CD4-positive, alpha-beta T cell treated with Interleukin-2 at 100 ng/mL for 4 hours (primary cell): ENCODE measurements around the gene TSSC4.

ENCODE experiments used
- DNase-seq: peaks from one replicate; pipeline ENCODE4 v3.0.0-alpha.2; 2020; ENCODE audit warnings: low spot score

The TSSC4 gene

DNA sequence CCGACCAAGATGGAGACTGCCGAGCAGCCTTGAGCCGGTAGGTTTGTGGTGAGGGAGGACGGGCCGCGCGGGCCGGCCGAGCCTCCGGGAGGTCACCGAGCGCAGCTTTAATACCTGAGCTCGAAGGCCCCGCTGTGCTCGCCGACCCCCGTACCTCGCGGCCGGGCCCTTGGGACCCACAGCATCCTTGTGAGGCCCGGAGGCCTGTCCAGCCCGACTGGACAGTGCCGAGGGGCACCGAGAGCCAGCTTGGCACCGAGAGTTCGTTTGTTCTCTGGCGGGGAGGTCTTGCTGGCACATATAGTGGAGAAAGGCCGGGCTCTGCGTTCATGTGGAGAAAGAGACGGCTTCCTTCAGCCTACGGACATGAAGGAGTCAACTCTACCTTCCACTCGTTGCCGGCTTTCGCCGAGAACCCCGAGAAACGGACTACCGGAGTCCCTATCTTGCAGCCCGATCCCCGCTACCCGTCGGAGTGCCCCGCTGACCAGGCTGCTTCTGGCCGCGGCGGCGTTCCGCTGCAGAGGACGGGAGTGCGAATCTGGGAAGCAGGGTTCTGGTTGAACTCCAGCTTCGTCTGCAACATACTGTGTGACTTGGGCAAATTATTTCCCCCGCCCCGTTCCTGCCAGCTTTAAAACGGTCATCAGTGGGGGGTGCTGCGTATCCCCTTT is 349 bp downstream of the TSSC4 start:
- DNase-seq, result no peak

DNA sequence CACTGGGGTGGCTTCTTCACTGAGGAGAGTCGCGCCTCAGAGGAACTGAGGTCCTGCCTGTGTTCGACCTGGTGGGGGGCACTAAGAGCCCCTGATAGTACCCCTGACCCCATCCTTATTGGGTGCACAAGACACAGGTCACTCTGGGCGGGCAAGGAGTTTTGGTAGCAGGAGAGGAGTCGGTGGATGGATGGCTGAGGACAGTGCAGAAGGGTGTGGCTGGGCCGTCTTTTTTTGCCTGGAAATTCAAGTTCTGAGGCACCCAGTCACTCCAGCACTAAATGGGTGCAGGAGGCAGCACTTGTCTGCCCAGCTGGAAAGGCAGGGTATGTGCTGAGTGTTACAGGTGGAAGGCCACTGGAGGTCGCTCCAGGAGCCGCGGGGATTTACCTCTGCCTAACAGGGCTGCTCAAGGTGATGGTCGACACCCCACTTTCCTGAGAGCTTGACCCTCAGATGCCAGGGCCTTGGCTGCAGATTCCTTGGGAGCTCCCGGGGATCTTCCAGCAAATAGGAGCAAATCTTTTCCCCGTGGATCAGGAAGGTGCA is 960 bp downstream of the TSSC4 start:
- DNase-seq, result no peak

GRCh38 chr11:2402106-2402505 is 1.6 kb downstream of the TSSC4 start:
- no peak for DNase-seq

DNA sequence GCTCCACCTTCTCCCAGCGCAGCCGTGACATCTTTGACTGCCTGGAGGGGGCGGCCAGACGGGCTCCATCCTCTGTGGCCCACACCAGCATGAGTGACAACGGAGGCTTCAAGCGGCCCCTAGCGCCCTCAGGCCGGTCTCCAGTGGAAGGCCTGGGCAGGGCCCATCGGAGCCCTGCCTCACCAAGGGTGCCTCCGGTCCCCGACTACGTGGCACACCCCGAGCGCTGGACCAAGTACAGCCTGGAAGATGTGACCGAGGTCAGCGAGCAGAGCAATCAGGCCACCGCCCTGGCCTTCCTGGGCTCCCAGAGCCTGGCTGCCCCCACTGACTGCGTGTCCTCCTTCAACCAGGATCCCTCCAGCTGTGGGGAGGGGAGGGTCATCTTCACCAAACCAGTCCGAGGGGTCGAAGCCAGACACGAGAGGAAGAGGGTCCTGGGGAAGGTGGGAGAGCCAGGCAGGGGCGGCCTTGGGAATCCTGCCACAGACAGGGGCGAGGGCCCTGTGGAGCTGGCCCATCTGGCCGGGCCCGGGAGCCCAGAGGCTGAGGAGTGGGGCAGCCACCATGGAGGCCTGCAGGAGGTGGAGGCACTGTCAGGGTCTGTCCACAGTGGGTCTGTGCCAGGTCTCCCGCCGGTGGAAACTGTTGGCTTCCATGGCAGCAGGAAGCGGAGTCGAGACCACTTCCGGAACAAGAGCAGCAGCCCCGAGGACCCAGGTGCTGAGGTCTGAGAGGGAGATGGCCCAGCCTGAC is 2.5 kb downstream of the TSSC4 start:
- DNase-seq, result no peak

DNA sequence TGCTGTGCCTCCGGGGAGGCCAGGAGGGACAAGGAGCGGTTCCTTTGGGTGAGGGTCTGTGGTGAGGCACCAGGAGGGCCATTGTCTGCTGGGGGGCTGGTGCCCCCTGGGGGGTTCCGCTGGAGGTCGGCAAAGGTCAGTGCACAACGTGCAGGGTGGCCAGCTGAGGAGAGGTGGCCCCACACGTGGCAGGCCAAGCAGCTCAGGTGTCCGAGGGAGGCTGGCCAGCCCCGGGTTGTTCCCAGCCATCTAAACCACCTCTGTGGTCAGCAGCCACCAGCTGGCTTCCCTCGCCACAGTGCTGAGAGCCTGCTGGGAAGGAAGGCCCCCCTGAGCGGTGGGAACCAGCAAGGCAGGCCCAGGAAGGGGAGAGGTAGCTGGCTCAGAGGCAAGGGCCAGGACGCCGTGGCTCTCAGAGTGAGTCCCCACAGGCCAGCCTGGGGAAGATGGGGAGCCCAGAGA is 4.2 kb downstream of the TSSC4 start:
- DNase-seq, result no peak

DNA sequence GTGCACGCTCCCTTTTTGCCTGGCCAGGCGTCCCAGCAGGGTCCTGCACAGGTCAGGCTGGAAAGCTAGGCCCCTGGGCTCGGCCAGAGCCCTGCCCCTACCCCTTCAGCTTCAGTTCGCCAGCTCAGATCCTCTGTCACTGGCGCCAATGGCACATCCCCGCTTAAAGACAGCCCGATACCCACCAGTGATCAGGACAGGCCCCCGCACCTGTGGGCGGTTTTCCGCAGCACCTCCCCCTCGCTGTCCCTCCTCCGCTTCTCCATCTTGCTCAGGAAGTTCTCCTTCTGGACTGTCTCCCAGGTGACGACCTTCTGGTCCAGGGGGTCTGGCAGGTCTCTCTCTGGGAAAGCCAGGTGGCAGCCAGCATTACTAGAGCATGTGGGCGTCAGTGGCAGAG is 5.9 kb downstream of the TSSC4 start:
- DNase-seq, result no peak

GRCh38 chr11:2406878-2407410 is 6.4 kb downstream of the TSSC4 start:
- no peak for DNase-seq

DNA sequence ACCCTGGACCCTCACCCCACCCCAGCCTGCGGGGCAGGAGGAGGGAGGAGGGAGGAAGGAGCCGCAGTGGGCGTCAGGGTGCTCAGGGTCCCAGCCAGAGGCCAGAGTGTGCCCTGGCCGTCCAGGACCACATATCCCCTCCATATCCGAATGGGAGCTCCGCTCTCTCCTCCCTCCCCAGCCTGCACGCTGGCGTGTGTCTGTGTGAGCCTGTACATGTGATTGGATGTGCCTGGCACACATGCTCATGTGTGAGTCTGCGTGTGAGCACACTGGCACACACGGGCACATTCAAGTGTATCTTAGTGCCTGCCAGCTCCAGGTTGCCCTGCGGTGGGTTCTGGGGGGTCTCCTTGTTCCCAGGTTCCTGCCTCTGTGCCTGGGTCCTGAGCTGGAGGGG is 8.1 kb downstream of the TSSC4 start:
- DNase-seq, result no peak

- no peak for DNase-seq
Measured at GRCh38 chr11:2409126-2409525, 8.6 kb downstream of the TSSC4 start.

GRCh38 chr11:2409611-2410468 is 9.3 kb downstream of the TSSC4 start:
- no peak for DNase-seq

GRCh38 chr11:2410616-2411015 is 10.1 kb downstream of the TSSC4 start:
- no peak for DNase-seq

GRCh38 chr11:2411446-2412305 is 11.1 kb downstream of the TSSC4 start:
- DNase-seq, result no peak

- no peak for DNase-seq
Measured at GRCh38 chr11:2412323-2412722, 11.8 kb downstream of the TSSC4 start.

DNA sequence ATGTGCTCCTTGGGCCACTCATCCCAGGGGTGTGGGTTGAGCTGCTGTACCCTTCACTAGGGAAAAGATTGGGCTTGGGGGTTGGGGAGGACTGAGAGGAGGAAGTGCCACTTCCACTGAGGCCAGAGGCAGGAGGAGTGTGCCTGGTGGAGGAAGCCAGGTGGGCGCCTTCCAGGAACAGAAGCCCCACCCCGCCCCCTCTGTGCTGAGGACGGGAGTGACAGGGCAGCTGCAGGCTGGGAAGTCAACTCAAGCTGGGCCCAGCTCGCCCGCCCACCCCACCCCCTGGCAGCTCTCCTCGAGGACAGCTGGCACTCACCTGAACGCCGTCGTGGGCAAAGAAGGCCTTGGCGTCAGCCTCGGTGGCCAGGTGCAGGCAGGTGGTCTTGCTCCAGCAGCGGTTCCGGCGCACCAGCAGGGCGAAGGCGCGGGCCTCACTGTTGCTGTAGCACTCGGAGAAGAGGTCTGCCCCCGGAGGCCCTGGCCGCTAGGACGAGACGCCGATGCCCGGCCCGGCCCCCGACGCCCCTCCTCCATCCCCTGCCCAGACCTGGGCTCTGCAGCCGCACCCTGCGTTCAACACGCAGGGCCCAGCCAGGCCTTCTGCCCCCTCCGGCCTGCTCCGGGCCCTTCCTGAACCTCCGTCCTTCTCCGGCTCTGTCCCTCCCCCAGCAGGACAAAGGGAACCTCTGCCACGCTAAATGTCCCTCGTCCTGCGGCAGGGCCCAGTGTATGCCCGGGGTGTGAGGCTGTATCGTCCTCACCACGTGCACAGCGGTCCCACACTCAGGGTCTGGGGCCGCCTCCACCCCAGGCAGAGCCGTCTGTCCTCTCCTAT is 13.4 kb downstream of the TSSC4 start:
- no peak for DNase-seq

- DNase-seq, result no peak
Measured at GRCh38 chr11:2414616-2415015, 14.1 kb downstream of the TSSC4 start.

DNA sequence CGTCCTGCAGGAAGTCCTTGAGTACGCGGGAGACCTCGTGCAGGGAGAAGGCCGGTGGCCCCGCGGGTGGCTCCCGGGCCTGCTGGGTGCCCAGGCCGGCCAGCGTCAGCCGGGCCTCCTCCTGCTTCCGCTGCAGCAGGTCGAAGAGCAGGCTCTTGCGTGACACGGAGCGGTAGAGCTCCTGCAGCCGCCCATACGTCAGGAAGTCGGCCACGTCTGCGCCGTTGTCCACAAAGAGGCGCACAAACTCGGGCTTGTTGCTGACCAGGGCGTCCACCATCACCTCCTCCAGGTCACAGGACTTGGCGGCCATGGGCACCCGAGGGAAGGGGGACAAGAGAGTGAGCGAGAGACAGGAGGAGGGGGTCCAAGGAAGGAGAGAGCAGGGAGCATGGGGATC is 14.6 kb downstream of the TSSC4 start:
- no peak for DNase-seq

DNA sequence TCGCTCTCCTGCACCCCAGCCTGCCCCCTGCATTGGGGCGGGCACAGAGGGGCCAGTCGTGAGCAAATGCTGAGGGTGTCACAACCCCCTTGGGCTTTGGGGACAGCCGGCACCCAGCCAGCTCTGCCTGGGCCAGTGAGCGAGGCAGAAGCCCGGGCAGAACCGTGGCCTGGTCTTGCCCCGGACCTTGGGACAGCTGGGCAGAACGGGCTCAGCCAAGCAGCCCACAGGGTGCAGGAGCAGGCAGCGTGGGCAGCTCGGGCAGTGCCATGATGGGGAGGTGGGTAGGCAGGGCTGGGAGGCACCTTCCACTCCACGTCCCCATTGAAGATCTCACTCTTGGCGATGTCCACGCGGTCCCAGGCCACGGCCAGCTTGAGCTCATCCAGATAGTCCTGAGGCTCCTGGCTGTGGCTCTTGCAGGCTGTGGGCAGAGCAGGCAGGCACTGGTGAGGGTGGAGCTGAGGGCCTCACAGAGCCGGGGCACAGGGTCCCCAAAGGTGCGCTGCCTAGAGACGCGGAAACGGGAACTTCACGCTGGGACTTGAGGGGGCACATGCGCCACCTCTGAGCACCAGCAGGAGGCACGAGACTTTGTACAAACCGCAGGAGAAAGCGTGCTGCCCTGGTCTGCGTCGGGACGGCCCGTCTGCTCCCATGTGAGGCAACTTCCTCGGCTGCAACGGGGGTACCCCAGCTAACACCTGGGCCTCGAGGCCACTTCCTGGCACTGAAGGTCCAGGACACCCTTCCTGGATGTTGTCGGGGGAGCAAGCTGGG is 15.2 kb downstream of the TSSC4 start:
- DNase-seq, result no peak

DNA sequence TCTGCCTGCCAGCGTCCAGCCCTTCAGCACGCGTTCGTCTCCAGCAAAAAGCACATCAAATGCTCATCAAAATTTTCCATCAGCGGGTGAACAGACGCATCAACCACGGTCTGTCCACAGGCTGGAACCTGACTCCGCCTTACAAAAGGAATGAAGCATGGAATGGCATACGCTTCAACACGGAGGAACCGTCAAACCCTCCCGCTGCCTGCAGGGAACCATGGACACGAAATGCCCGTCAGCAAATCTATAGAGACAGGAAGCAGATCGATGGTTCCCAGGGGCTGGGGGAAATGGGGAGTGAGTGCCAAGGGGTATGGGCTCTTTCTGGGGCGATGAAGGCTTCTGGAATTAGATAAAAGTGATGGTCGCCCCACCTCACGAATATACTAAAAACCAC is 16.2 kb downstream of the TSSC4 start:
- DNase-seq, result no peak

- no peak for DNase-seq
Measured at GRCh38 chr11:2417856-2418692, 17.5 kb downstream of the TSSC4 start.
